ENCODE measurements around the gene CHST11. TPM values are rescaled to one million over a fixed set of nuclear protein-coding genes. Genes with fewer than 3 reads are reported as not detected.
"Not testable (repeated sequence)": the region's sequence is repeated elsewhere in the genome, so short reads cannot be mapped to it uniquely, and the experiment has no call there.

The CHST11 gene
- total and polyA plus RNA-seq, 9 of the 15 experiments (the other 6 are each of a cell fraction or from before 2014, with no cell fraction given): 2.3 to 38.7 (median 15.0) TPM

GRCh38 chr12:104743753-104744548, 287.2 kb downstream of the CHST11 start:
- H3K9me3 ChIP-seq (replicated peaks; ENCODE audit: control insufficient read depth, insufficient read depth, low read depth, low read length); FAIRE-seq; H3K4me3 ChIP-seq; H3K9ac ChIP-seq (ENCODE audit: insufficient read depth in 1 of 2, low read depth in 2 of 2, low read length in 2 of 2); POLR2A ChIA-PET; H3K27ac ChIP-seq (ENCODE audit: extremely low read depth, low read depth, low read length); H3K9me1 ChIP-seq (ENCODE audit: control insufficient read depth, insufficient read depth, low read length); in situ Hi-C loops (cut with MboI); H3K4me2 ChIP-seq (ENCODE audit: insufficient read depth, low read length); BruUV-seq (replicated peaks); H2AFZ ChIP-seq (ENCODE audit: low read depth, low read length); intact Hi-C loops (cut with micrococcal nuclease); H3K4me1 ChIP-seq (replicated peaks in 1 of 2; ENCODE audit: control insufficient read depth in 2 of 2, insufficient read depth in 2 of 2, low read length in 2 of 2); CTCF ChIA-PET (ENCODE audit: low intra/inter-chr PET ratio); H4K20me1 ChIP-seq (replicated peaks; ENCODE audit: control insufficient read depth, insufficient read depth, low read length); H3K27me3 ChIP-seq (ENCODE audit: control insufficient read depth in 2 of 2, insufficient read depth in 2 of 2, low read length in 2 of 2); ATAC-seq; H3K36me3 ChIP-seq (ENCODE audit: control insufficient read depth, insufficient read depth, low read length); H3K79me2 ChIP-seq (ENCODE audit: control insufficient read depth, insufficient read depth, low read length); DNase-seq (ENCODE audit: extremely low read depth in 1 of 4, low spot score in 3 of 4): not testable (repeated sequence)
- TF ChIP-seq ZNF146 (CRISPR knock-in tag; IDR thresholded peaks at IDR 0.05; ENCODE audit: unreplicated experiment): peak; percentile 56
- WGBS (ENCODE audit: insufficient coverage, low coverage, missing lambda C conversion rate): 84% methylated on average over 6 of the region's 6 CpGs

GRCh38 chr12:104746467-104747088, 289.8 kb downstream of the CHST11 start:
- DNase-seq (ENCODE audit: extremely low read depth in 1 of 4, low spot score in 3 of 4) (no peak), ATAC-seq (no peak), FAIRE-seq (peak; percentile 59)
- Histone ChIP-seq H3K9ac (ENCODE audit: insufficient read depth in 1 of 2, low read depth in 2 of 2, low read length in 2 of 2) (no peak overlapping the region), H3K36me3 (ENCODE audit: control insufficient read depth, insufficient read depth, low read length) (no peaks in the 10 kb centered on the region), H3K4me2 (ENCODE audit: insufficient read depth, low read length) (no peak overlapping the region), H3K27me3 (ENCODE audit: control insufficient read depth in 2 of 2, insufficient read depth in 2 of 2, low read length in 2 of 2) (no peaks in the 10 kb centered on the region), H3K4me1 (replicated peaks in 1 of 2; ENCODE audit: control insufficient read depth in 2 of 2, insufficient read depth in 2 of 2, low read length in 2 of 2) (peaks cover 7 to 11% of the 10 kb centered on the region in 2 experiments; a peak in 2 of 5 replicates), H3K9me3 (replicated peaks; ENCODE audit: control insufficient read depth, insufficient read depth, low read depth, low read length) (no peaks in the 10 kb centered on the region), H2AFZ (ENCODE audit: low read depth, low read length) (no peak overlapping the region), H3K27ac (ENCODE audit: extremely low read depth, low read depth, low read length) (no peak overlapping the region), H3K9me1 (ENCODE audit: control insufficient read depth, insufficient read depth, low read length) (no peaks in the 10 kb centered on the region), H3K79me2 (ENCODE audit: control insufficient read depth, insufficient read depth, low read length) (peaks cover 5% of the 10 kb centered on the region; the same call in 1 of the 3 replicates), H4K20me1 (replicated peaks; ENCODE audit: control insufficient read depth, insufficient read depth, low read length) (0 out of 2 replicates have a peak, but pooled peaks cover 6% of the 10 kb centered on the region), H3K4me3 (no peak overlapping the region)
- TF ChIP-seq YY1 (IDR thresholded peaks at IDR 0.05; ENCODE audit: borderline replicate concordance in 1 of 3, control insufficient read depth in 1 of 3, extremely low read depth in 1 of 3, insufficient read depth in 3 of 3, insufficient read length in 1 of 3, insufficient replicate concordance in 2 of 3, low read depth in 1 of 3, low read length in 2 of 3): no peak
- TF ChIP-seq NR2C1 (IDR thresholded peaks at IDR 0.05): peak; percentile 40; the same call in 1 of the 2 replicates
- TF ChIP-seq NR2C1 (tag; IDR thresholded peaks at IDR 0.05): peak; percentile 61
- no peak for TF ChIP-seq HLTF (IDR thresholded peaks at IDR 0.05)
- in situ Hi-C loops (cut with MboI) (no loop called here), intact Hi-C loops (cut with micrococcal nuclease) (no loop called here)
- BruUV-seq (replicated peaks): no TSS peak
- 53% methylated on average over 6 of the region's 6 CpGs for WGBS (ENCODE audit: insufficient coverage, low coverage, missing lambda C conversion rate)
- POLR2A ChIA-PET: interaction anchor here (0.8 kb wide), 1 partner anchor 17 kb away, joined by 3 read pairs; no protein-coding TSS in a partner anchor
- CTCF ChIA-PET (ENCODE audit: low intra/inter-chr PET ratio): no interaction called here
